Middle frontal gyrus (tissue), 1 donor: ENCODE measurements around the gene SLC7A9.

Experiments used
- DNase-seq: peaks from one replicate; pipeline ENCODE4 v3.0.0-alpha.2; 2015; ENCODE audit warnings: low spot score; ENCODE audit errors: extremely low spot score

The SLC7A9 gene

GRCh38 chr19:32828643-32829344 is 40.8 kb downstream of the SLC7A9 start:
- DNase-seq: no peak

- DNase-seq: no peak
Observed at GRCh38 chr19:32828139-32828538, 41.4 kb downstream of the SLC7A9 start.

- no peak for DNase-seq
Observed at GRCh38 chr19:32824916-32825608, 44.5 kb downstream of the SLC7A9 start.

GRCh38 chr19:32824191-32824751 is 45.3 kb downstream of the SLC7A9 start:
- no peak for DNase-seq

- DNase-seq: no peak
Observed at GRCh38 chr19:32823747-32824102, 45.8 kb downstream of the SLC7A9 start.

GRCh38 chr19:32822916-32823746 is 46.4 kb downstream of the SLC7A9 start:
- no peak for DNase-seq

- no peak for DNase-seq
Observed at GRCh38 chr19:32819419-32820400, 49.9 kb downstream of the SLC7A9 start.

GRCh38 chr19:32818536-32818935 is 51.0 kb downstream of the SLC7A9 start:
- no peak for DNase-seq

GRCh38 chr19:32817569-32818476 is 51.7 kb downstream of the SLC7A9 start:
- DNase-seq: no peak

- no peak for DNase-seq
Observed at GRCh38 chr19:32816555-32817099, 52.9 kb downstream of the SLC7A9 start.

GRCh38 chr19:32814624-32815023 is 54.9 kb downstream of the SLC7A9 start:
- DNase-seq: no peak

GRCh38 chr19:32813862-32814425 is 55.6 kb downstream of the SLC7A9 start:
- no peak for DNase-seq

GRCh38 chr19:32812571-32812970 is 57.0 kb downstream of the SLC7A9 start:
- DNase-seq: no peak

GRCh38 chr19:32812036-32812435 is 57.5 kb downstream of the SLC7A9 start:
- DNase-seq: no peak

- no peak for DNase-seq
Observed at GRCh38 chr19:32811151-32811550, 58.4 kb downstream of the SLC7A9 start.

- no peak for DNase-seq
Observed at GRCh38 chr19:32810452-32810851, 59.1 kb downstream of the SLC7A9 start.

GRCh38 chr19:32809754-32810153 is 59.8 kb downstream of the SLC7A9 start:
- no peak for DNase-seq

- DNase-seq: no peak
Observed at GRCh38 chr19:32809254-32809653, 60.3 kb downstream of the SLC7A9 start.

- no peak for DNase-seq
Observed at GRCh38 chr19:32808236-32808635, 61.3 kb downstream of the SLC7A9 start.
